BJ (cell line): Measurements from ENCODE around the gene BAIAP2. TPM values are rescaled to one million over a fixed set of nuclear protein-coding genes. Genes with fewer than 3 reads are reported as not detected.

Experiments
- CTCF ChIA-PET: fragments of 350-600 bp; formaldehyde crosslinking; extraction: SDS; loops from one replicate; lab custom pipeline; 2021; ENCODE audit warnings: antibody characterized with exemption, inconsistent platforms; lab: Yijun Ruan, JAX
- POLR2A ChIA-PET: fragments of 300-600 bp; sonication (Branson Sonifier 250); formaldehyde crosslinking; extraction: SDS; loops from one replicate; lab custom pipeline; 2021; ENCODE audit warnings: antibody characterized with exemption; lab: Charles Lee
- DNase-seq: peaks from one replicate; pipeline ENCODE4 v3.0.0-alpha.2; 2011; ENCODE audit warnings: low read depth
- H3K27me3 ChIP-seq: 2 replicates; pipeline ENCODE4 v1.6.0; 2011; ENCODE audit warnings: low read length; ENCODE audit not compliant: control insufficient read depth, insufficient read depth
- H3K36me3 ChIP-seq: 2 replicates; pipeline ENCODE4 v1.5.1; 2011; ENCODE audit warnings: low read length; ENCODE audit not compliant: control insufficient read depth, insufficient read depth
- H3K4me3 ChIP-seq: 2 replicates; pipeline ENCODE4 v1.5.1; 2011; ENCODE audit warnings: low read depth, mild to moderate bottlenecking, control low read depth, low read length
- CTCF ChIP-seq: IDR thresholded peaks from 2 replicates; pipeline ENCODE4 v1.5.1; 2011; ENCODE audit warnings: low read depth, mild to moderate bottlenecking, control low read depth, inconsistent platforms, low read length, moderate library complexity; ENCODE audit not compliant: insufficient read depth
- polyA plus RNA-seq: library from polyadenylated mRNA; depleted of rRNA; stranded (reverse); fragments of >200 nt; gene quantifications from 2 replicates; pipeline ENCODE4 v1.2.3, GENCODE V29; 2011

Gene BAIAP2
- polyA plus RNA-seq, 1 experiment = 12.1 TPM

GRCh38 chr17:81000631-81001357 lies 34.2 kb upstream of the BAIAP2 start:
- ChIA-PET CTCF (no interaction called here), POLR2A (no interaction called here)
- Histone ChIP-seq H3K4me3 (no peak overlapping the region), H3K27me3 (peaks cover 11% of the 10 kb centered on the region), H3K36me3 (peaks cover 30% of the 10 kb centered on the region)
- DNase-seq = no peak
- TF ChIP-seq CTCF = no peak

DNA sequence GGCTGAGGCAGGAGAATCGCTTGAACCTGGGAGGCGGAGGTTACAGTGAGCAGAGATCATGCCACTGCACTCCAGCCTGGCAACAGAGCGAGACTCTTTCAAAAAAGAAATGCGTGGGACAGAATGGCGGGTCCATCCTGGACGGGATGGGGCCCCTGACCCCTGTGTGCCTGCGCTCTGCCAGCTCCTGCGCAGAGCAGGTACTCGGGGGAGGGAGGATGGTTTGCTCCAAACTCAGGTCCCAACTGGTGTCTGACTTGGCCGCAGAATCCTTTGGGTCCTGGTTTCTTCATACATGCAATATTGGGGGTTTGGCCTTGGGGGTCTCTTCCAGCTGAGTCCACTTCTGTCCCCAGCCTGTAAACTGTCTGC lies 33.0 kb upstream of the BAIAP2 start:
- CTCF ChIA-PET = interaction anchor here (1.1 to 1.7 kb wide), 4 partner anchors 11 to 95 kb away, joined by 3 to 5 read pairs (median 4); partner anchors contain the start of gene CHMP6
- peaks cover 13% of the 10 kb centered on the region for H3K27me3 ChIP-seq
- POLR2A ChIA-PET = no interaction called here
- no peak for TF ChIP-seq CTCF
- H3K36me3 ChIP-seq = peaks cover 20% of the 10 kb centered on the region
- DNase-seq = no peak
- H3K4me3 ChIP-seq = no peak overlapping the region

DNA sequence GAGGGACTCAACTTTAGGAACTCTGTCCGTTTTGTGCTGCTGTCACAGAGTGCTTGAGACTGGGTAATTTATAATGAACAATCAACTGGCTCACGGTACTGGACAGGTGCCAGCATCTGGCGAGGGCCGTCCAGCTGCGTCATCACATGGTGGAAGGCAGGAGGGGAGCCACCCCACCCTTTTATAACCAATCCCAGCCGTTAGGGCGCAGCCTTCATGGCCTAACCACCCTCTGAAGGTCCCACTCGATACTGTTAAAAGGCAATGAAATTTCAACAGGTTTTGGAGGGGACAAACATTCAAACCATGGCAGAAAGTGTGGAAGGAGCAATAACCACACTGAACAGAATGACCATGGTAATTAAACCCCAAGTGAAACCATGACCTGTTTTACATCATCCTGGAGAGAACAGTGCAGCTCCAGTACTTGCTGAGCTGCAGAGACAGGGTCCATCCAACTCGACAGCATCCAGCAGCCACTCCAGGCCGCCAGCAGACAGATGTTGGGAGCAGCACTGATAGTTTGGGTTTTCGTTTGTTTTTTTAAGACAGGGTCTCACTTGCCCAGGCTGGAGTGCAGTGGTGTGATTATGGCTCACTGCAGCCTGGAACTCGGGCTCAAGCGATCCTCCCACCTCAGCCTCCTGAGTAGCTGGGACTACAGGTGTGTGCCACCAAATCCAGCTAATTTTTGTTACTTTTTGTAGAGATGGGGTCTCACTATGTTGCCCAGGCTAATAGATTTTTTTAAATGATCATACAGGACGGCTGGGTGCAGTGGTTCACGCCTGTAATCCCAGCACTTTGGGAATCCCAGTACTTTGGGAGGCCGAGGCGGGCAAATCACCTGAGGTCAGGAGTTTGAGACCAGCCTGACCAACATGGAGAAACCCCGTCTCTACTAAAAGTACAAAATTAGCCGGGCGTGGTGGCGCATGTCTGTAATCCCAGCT lies 32.3 kb upstream of the BAIAP2 start:
- Histone ChIP-seq H3K36me3 (peaks cover 16% of the 10 kb centered on the region), H3K27me3 (peaks cover 13% of the 10 kb centered on the region), H3K4me3 (no peak overlapping the region)
- DNase-seq = no peak
- ChIA-PET CTCF (interaction anchor here (1.1 to 1.7 kb wide), 4 partner anchors 10 to 95 kb away, joined by 3 to 5 read pairs (median 4); partner anchors contain the start of gene CHMP6), POLR2A (no interaction called here)
- TF ChIP-seq CTCF = no peak

DNA sequence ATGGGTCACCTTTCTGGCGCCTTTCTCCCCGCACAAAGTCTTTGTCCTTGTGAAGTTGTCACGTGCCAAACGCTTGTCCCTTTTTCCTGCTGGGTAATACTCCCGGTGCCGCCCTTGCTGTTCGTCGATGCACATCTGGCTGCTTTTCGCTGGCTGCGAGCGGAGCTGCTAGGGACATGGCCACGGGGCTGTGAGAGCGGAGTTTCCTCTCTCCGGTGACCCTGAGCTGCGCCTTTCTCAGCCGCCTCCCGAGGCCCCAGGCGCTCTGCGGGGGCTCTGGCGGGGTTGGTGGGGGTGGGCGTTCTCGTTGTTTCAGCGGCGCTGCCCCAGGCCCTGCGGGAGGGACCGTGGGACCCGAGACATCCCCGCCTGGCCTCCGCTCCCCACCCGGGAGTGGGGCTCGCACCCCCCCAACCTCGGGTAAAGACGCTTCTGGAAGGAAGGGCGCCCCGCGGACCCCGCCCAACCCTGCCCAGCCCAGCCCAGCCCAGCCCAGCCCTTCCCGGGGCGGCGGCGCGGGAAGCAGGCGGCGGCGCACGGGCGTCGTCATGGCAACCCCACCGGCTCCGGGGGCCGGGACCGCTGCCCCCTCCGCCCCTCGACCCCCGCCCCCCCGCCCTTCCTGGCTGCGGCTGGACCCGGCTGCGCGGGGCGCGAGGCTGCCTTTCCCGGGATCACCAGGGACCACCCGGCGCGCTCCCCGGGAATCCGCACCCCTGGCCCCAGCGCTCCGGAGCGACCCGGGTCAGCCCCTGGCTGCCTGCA lies 31.1 kb upstream of the BAIAP2 start:
- DNase-seq = no peak
- ChIA-PET POLR2A (interaction anchor here (0.6 kb wide), 1 partner anchor 112 kb away, joined by 5 read pairs; no protein-coding TSS in a partner anchor), CTCF (interaction anchor here (0.9 to 1.9 kb wide), 4 partner anchors 13 to 20 kb away, joined by 3 to 7 read pairs (median 6); partner anchors contain the start of gene CHMP6)
- Histone ChIP-seq H3K27me3 (peaks cover 16% of the 10 kb centered on the region), H3K36me3 (peaks cover 6% of the 10 kb centered on the region), H3K4me3 (no peak overlapping the region)
- TF ChIP-seq CTCF = no peak
